H1 (cell line): ENCODE data around the gene SLC22A25. TPM values are rescaled to one million over a fixed set of nuclear protein-coding genes. Genes with fewer than 3 reads are reported as not detected.

Experiments
- SAP30 ChIP-seq: fragments of 300-600 bp; sonication (generic); IDR thresholded peaks from 2 replicates; pipeline ENCODE4 v1.7.1; 2012; ENCODE audit warnings: low read length, moderate library complexity, mild to moderate bottlenecking, inconsistent platforms; ENCODE audit not compliant: insufficient read depth, insufficient replicate concordance
- polyA plus RNA-seq, 7 experiments: library from polyadenylated mRNA; depleted of rRNA in 3 of 7; stranded (reverse) in 5 of 7; unstranded in 2 of 7; fragments of >200 nt in 5 of 7; fragments of 200-250 nt in 2 of 7; gene quantifications; 1 replicate in 5 of 7; 2 replicates in 1 of 7; 4 replicates in 1 of 7; pipeline versions ENCODE4 v1.2.1 to v1.2.3, GENCODE V29; 2011 to 2013; ENCODE audit warnings: missing spikeins in 2 of 7, mixed read lengths in 2 of 7
- total RNA-seq: library from RNA; stranded (reverse); fragmentation: NEBNext Ultra II Directional; extraction: Animal tissue kit (Norgen Biotek cat#: 25700); gene quantifications from 2 replicates; pipeline ENCODE4 v1.2.1, GENCODE V29; 2021
- TF ChIP-seq, protein P1 (sequence below): IDR thresholded peaks from 2 replicates; pipeline ENCODE4 v1.6.1; 2012; ENCODE audit warnings: low read length, inconsistent platforms

SLC22A25 gene
- total and polyA plus RNA-seq, 2 of the 8 experiments (the other 6 are each of a cell fraction or from before 2014, with no cell fraction given) = not detected

DNA sequence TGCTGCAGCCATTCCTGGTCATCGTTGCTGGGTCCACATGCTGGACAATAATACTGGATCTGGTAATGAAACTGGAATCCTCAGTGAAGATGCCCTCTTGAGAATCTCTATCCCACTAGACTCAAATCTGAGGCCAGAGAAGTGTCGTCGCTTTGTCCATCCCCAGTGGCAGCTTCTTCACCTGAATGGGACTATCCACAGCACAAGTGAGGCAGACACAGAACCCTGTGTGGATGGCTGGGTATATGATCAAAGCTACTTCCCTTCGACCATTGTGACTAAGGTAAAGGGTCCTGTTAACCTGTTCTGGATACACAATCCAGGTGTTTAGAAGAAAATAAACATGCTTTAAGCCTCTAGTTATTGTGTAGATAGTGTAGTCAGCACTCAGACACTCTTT, 46.9 kb upstream of the SLC22A25 start (continued):
- TF ChIP-seq SAP30 = no peak
- TF ChIP-seq, protein P1, sequence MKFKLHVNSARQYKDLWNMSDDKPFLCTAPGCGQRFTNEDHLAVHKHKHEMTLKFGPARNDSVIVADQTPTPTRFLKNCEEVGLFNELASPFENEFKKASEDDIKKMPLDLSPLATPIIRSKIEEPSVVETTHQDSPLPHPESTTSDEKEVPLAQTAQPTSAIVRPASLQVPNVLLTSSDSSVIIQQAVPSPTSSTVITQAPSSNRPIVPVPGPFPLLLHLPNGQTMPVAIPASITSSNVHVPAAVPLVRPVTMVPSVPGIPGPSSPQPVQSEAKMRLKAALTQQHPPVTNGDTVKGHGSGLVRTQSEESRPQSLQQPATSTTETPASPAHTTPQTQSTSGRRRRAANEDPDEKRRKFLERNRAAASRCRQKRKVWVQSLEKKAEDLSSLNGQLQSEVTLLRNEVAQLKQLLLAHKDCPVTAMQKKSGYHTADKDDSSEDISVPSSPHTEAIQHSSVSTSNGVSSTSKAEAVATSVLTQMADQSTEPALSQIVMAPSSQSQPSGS = no peak
